GDM1 (cell line): ENCODE data around the gene NCKAP5.

Source experiments
- DNase-seq: peaks from one replicate; lab custom pipeline; 2025; lab: John Stamatoyannopoulos, UW

NCKAP5 gene

GRCh38 chr2:133082034-133082433 is 486.2 kb downstream of the NCKAP5 start:
- DNase-seq: no peak

GRCh38 chr2:133080822-133081221 is 487.4 kb downstream of the NCKAP5 start:
- DNase-seq: no peak

GRCh38 chr2:133078667-133079411 is 489.4 kb downstream of the NCKAP5 start:
- no peak for DNase-seq

GRCh38 chr2:133077269-133077822 is 490.9 kb downstream of the NCKAP5 start:
- no peak for DNase-seq

- no peak for DNase-seq
These were observed 495.2 kb downstream of the NCKAP5 start for GRCh38 chr2:133072837-133073694.

GRCh38 chr2:133063775-133064174 is 504.5 kb downstream of the NCKAP5 start:
- DNase-seq: no peak

GRCh38 chr2:133062931-133063665 is 505.2 kb downstream of the NCKAP5 start:
- DNase-seq: no peak

- DNase-seq: no peak
These were observed 506.2 kb downstream of the NCKAP5 start for GRCh38 chr2:133061874-133062593.

- no peak for DNase-seq
These were observed 514.0 kb downstream of the NCKAP5 start for GRCh38 chr2:133054297-133054696.

- no peak for DNase-seq
These were observed 514.7 kb downstream of the NCKAP5 start for GRCh38 chr2:133053541-133053940.

GRCh38 chr2:133045787-133046186 is 522.5 kb downstream of the NCKAP5 start:
- no peak for DNase-seq

GRCh38 chr2:133044556-133044955 is 523.7 kb downstream of the NCKAP5 start:
- DNase-seq: no peak

- DNase-seq: no peak
These were observed 528.1 kb downstream of the NCKAP5 start for GRCh38 chr2:133040170-133040569.

GRCh38 chr2:133039531-133039930 is 528.7 kb downstream of the NCKAP5 start:
- no peak for DNase-seq

- no peak for DNase-seq
These were observed 541.6 kb downstream of the NCKAP5 start for GRCh38 chr2:133026536-133027177.

- no peak for DNase-seq
These were observed 543.3 kb downstream of the NCKAP5 start for GRCh38 chr2:133025004-133025403.

GRCh38 chr2:133012847-133013734 is 555.2 kb downstream of the NCKAP5 start:
- DNase-seq: no peak

- DNase-seq: no peak
These were observed 563.6 kb downstream of the NCKAP5 start for GRCh38 chr2:133004623-133005022.

- no peak for DNase-seq
These were observed 568.8 kb downstream of the NCKAP5 start for GRCh38 chr2:132999421-132999820.

GRCh38 chr2:132998221-132998620 is 570.0 kb downstream of the NCKAP5 start:
- DNase-seq: no peak
